HT-29 (cell line): ENCODE data around the gene CEP170. TPM values are rescaled to one million over a fixed set of nuclear protein-coding genes. Genes with fewer than 3 reads are reported as not detected.

Experiments
- DNase-seq: peaks from one replicate; pipeline ENCODE4 v3.0.0-alpha.2; 2015; ENCODE audit warnings: low spot score
- total RNA-seq: library from RNA; depleted of rRNA; stranded (reverse); fragments of >200 nt; shearing (Covaris generic); gene quantifications from 2 replicates; pipeline ENCODE4 v1.2.3, GENCODE V29; 2014; rRNA removed

The CEP170 gene
- total RNA-seq, result 21.8 and 22.2 TPM in 2 replicates

DNA sequence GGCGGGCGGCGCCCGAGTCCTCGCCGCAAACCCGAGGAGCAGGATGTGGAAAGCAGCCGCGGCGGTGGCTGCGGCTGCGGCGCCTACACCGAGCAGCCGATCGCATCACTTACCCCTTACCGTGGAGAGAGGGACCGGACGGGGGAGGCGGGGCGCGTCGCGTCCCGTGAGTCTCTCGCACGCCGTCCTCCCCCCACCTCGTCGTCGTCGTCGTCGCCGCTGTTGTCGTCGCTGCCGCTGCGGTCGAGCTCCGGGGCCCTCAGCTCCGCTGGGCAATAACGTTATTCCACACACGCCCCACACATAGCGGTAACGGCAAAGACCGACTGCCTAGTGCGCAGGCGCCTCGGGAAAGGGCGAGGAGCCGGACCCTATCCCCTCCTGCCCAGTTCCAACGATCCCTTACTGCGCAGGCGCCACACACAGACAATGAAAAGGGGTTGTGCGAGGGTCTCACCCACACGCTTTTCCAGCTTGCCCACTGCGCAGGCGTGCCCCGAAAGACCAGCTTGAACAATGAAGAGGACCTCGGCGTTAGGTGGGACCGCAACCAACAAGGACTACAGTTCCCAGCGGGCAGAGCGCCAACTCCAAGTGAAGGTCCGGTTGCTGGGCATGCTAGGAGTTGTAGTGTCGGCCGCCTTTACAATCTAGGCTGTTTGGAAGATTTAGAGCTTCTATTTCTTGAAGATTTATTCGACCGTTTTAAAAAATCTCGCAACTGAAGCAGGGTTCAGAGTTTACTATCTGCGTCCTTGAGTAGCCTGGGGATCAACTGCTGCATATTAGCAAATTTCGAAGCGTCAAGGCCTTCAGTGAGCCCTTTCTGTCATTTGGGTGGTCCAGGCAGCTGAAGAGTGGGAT, at the start of gene CEP170:
CEP170 (minus strand) TSS at position 355 of the 864 bp plus-strand sequence. CDS start 30,001 bp downstream, outside the sequence.
- peak; percentile 97 for DNase-seq

DNA sequence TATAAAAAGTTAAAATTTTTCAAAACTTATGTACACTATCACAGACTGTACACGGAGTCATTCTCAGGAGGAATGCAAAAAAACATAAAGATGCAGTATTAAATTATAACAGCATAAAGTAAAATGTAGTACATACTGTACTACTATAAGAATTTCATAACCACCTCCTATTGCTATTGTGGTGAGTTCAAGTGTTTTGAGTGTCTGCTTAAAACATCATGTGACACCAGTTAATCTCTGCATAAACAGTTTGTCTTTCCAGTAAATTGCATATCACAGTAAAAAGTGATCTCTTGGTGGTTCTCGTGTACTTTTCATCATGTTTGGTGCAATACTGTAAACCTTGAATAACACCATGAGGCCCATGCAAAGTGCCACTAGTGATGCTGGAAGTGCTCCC, 46.0 kb upstream of the CEP170 start:
- DNase-seq, result no peak

DNA sequence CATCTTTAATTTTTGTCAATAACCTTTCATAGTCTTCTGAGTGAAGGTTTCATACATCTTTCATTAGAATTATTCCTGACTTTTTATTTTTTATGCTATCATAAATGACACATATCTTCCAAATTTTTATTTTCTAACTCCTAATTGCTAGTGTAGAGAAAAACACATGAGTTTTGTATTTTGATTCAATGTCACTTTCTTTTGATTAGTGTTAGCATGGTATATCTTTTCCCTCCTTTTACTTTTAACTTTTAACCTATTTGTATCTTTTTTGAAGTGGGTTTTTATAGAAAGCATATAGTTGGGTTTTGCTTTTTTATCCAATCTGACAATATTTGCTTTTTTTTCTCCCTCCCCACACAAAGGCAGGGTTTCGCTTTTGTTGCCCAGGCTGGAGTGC, 44.0 kb upstream of the CEP170 start:
- DNase-seq, result no peak

DNA sequence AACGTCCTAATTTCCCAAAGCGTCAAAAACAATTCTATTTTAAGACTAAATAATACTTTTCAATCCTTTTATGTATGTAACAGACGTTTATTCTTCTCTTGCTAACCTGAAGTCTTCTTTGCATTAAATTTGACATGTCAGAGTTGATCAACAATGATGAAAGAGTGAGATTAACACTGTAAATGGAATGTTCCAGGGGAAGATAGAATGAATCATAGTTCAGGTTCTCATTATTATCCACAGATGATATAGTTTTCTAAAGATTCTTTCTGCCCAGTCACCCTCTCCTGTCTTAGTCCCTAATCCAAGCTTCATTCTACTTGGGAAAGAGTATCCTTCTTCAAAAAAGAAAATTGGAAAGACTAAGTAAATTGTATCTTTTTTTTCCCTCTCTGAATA, 39.6 kb upstream of the CEP170 start:
- DNase-seq, result no peak

DNA sequence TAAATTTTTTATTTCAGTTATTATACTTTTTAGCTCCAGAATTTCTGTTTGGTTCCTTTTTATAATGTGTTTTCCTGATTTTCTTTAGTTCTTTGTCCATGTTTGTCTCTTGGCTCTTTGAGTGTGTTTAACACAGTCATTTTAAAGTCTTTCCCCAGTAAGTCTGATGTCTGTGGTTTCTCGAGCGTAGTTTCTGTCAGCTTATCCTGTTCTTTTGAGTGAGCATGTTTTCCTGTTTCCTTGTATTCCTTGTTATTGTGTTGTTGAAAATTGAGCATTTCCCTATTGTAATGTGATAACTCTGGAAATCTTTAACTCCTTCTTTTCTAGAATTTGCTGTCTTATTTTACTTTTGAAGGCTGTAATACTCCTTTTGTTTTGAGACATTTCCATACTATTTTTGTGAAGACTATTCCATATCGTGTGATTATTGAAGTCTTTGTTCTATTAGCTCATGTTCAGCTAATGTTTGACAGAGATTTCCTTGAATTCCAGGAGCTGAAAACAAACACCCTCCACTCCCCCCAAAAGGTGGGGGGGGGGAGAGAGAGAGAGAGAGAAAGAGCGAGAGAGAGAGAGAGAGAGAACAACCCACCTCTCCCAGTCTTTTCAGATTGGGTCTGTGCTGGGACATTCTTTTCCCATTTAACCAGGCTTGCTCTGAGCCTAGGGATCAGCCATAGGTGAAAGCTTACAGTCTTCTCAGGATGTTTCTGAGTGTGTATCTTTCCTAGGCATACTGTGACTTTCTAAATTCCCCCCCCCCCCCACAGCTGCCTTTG, 39.1 kb upstream of the CEP170 start:
- DNase-seq, result no peak

DNA sequence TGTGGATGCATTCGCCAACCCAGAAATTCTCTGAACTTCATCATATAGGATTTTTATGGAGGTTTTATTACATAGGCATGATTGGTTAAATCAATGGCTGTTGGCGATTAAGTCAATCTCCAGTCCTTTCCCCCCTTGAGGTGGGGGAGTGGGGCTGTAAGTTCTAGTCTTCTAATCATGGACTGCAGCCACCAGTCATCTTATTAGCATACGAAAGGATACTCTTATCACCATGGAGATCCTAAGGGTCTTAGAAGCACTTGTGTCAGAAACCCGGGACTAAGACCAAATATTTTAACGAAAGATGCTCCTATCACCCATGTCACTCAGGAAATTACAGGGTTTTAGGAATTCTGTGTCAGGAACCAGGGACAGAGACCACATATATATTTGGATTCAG, 37.0 kb upstream of the CEP170 start:
- DNase-seq, result no peak

DNA sequence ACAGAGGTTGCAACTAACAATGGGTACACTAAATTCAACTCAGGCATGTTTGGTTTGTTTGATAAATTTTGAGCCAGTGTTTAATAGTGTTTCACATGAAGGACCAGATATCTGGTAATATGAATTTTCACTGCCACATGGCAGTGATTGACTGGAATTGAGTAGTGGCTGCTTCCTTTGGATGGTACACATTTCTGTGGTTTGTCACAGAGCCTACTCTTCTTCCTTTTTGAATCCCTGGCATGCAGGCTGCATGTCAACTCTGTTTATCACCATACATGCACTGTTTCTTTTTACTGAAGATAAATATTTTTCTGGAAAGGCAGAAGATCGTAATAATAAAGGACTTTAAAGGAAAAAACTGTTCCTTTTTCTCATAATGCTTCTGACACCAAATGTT, 36.2 kb upstream of the CEP170 start:
- no peak for DNase-seq

DNA sequence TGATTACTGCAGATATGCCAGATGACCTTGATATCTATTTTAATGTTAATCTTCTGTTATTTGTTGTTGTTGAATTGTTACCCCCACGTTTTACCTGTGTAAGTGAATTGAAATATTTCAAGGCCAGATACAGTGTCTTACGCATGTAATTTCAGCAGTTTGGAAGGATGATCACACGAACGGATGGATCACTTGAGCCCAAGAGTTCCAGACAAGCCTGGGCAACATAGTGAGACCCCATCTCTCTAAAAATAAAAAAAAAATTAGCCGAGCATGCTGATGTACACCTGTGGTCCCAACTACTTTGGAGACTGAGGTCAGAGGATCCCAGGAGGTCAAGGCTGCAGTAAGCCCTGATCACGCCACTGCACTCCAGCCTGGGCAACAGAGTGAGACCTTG, 33.0 kb upstream of the CEP170 start:
- DNase-seq, result no peak

DNA sequence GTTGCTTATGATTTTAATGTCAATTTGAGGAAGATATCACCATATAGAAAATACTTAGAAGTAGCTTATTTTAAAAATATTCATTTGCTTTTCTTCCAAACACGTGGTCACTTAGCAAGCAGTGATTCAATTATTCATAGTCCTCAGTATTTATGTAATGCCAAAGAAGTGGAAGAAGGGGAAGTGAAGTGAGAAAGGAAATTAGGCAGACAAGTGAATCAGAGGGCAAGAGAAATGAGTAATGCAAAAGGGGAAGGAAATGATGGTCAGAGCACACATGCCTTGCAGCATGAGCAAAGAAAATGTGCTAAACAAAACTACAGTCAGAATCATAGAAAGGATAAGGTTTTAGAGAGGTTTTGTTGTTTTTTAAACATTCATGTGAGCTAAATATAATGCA, 32.6 kb upstream of the CEP170 start:
- DNase-seq, result no peak

DNA sequence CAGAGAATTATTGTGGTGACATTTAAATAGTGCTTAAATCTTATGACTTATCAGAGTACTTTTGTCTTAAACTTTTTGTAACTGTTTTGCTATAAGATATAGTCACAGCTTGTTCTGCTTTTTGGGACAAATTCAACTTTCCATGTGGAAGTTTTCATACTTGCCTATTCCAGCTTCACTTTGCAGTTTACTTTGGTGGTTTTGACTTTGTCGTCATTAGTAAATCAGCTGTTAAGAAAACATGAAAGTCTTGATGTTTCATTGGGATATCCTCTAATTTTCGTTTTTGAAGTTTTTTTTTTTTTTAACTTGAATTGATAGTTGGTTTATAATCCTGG, 32.0 kb upstream of the CEP170 start:
- no peak for DNase-seq

DNA sequence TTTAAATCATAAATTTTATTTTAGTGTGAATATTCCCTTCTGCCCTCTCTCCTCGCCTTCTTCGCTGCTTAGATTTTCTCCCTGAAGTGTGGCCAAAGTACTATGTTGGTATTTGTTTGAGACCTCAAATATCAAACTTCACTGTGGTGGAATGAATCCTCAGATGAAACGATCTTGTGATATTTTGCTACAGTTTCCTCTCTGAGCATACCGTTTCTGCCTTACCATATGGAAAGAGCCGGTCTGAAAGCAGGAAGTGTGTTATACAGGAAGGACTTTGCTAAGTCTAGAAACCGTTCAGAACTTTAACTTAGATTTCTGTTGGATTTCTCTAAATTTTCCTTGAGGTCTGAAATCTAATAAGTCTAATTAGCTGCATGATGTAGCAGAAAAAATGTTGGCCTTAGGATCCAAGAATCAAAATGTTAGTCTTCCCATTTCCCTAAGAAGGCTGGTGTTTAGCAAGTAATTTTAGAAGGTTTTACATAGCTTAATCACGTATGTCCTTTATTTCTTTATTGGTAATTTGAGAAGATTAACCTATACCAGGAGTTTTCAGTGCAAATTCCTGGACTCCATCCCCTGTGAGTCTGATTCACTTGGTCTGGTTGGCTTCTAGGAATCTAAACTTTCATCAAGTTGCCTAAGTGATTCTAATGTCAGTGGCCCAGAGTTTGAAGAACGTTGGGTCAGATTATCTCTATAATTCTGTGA, 31.5 kb upstream of the CEP170 start:
- DNase-seq, result no peak

DNA sequence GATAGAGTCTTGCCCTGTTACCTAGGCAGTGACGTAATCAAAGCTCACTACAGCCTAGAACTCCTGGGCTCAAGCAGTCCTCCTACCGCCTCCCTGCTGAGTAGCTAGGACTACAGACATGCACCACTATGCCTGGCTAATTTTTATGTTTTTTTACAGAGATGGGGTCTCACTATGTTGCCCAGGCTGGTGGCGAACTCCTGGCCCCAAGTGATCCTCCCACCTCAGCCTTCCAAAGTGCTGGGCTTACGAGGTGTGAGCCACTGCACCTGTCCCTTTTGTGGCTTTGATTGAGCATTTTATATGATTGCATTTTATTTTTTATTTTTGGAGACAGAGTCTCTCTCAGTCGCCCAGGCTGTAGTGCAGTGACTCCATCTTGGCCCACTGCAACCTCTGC, 26.6 kb upstream of the CEP170 start:
- DNase-seq, result no peak

DNA sequence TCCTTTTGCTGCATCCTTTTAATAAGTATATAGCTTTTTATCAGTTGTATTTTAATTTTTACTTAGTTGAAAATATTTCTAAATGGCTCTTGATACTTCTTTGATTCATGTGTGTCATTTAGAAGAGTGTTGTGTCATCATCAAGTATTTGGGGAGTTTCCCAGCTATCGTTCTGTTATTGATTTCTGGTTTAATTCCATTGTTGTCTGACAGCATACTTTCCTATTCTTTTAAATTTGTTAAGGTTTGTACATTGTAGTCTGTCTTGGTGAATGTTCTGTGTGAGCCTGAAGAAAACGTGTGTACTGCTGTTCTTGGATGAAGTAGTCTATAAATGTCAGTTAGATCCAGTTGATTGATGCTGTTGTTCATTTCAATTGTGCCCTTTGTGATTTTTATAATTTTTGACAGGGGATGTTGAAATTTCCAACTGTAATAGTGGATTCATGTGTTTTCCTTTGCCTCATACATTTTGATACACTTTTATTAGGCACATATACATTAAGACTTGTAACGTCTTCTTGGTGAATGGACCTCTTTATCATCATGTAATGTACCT, 25.6 kb upstream of the CEP170 start:
- no peak for DNase-seq

DNA sequence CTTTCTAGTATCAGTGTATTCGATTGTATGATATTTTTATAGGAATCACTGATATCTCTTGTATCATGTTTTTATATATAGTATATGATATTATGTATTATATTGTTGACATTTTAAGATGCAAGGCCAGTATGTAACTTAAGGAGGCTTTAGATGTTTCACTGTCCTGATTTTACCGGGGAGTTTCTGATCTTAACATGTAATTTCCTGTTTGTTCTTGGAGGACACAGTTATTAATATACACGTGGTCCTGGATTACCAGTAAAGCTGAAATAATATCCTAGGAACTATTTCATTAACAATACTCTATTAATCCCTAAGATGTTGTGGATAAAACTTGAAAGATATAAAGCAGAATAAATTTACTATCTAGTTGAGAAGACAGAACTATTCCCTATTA, 20.2 kb upstream of the CEP170 start:
- DNase-seq, result no peak

DNA sequence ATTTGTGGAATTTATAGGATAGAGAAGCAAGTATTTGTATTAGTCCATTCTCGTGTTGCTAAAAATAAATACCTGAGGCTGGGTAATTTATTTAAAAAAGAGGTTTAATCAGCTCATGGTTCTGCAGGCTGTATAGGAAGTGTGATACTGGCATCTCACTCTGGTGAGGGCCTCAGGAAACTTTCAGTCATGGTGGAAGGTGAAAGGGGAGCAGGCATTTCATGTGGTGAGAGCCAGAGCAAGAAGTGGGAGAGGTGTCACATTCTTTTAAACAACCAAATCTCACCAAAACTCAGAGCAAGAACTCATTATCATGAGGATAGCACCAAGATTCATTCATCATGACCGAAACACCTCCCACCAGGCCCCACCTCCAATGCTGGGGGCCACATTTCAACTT, 18.9 kb upstream of the CEP170 start:
- no peak for DNase-seq

DNA sequence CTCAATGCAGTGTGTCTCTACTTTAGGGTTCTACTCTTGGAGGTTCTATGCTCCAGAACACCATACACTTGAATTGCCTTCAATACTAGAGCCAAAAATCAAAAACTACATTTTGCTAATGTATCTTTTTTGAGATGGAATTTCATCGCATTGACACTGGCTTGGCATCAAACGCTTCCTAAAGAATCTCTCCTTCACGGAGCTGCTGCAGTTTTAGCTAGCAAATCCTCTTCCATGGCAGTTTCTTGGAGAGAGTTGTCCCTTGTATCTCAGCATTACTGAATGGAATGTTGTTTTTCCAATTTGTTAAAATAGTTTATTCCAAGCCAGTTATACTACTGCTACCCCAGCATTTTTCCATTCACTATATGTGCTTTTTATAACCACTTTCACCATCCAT, 18.4 kb upstream of the CEP170 start:
- DNase-seq, result no peak

DNA sequence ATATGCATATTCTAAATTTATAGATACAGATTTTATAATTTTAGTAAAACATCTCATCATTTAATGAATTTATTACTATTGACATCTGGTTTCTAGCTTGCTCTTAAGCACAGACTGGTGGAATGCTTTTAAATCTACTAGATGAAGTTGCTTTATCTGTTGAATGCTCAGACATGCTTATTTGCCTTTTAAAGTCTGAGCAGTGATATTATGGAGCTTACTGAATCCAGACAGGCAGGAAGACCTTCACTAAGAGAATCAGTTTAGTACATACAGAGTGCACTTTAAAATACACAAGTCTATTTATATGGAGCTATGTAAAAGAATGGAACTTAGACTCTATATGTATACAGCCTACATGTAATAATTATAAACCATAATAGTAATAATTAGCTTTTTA, 17.3 kb upstream of the CEP170 start:
- DNase-seq, result no peak

DNA sequence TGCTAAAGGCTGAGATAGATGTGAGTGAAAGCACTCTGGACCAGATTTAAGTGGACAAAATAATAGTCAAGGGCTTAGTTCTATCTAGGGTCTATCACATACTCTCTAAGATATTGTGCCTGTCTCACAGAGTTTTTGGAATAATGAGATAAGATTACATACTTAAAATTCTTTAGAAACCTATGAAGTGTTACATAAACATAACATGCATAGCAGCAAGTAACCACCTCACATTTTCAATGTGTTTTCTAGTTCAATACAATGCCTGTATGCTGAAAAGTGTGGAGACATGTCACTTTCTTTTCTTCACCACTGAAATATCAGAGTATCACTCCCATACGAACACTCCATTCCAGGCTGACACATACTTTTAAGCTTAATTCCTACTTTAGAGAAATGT, 16.9 kb upstream of the CEP170 start:
- DNase-seq, result no peak

DNA sequence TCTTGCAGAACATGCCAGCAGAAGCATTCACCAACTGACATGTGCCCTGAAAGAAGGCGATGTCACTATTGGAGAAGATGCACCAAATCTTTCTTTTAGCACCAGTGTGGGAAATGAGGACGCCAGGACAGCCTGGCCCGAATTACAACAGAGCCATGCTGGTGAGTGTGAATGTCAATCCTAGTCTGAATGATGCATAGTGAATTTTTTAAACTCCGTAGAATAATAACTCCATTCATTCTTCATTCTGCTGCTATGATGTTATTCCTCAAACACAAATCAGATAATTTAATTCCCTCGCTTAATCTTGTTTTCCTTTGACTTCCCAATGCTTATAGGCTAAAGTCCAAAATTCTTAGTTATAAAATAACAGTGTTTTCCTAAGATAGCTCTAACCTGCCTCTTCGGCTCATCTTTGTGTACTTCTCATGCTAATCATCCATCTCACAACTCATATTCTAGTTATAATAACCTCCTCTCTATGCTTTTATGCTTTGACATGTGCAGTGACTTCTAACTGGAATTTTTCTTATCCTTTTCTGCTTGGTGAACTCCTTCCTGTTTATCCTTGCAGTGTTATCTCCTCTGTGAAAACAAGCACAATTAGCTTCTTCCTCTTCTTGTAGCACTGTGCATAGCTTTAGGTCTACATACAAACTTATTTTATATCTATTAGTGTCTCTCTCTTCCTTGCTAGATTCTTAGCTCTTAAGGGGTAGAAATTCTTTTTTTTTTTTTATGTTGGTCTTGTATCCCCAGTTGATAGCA, 15.2 kb upstream of the CEP170 start:
- DNase-seq, result no peak

DNA sequence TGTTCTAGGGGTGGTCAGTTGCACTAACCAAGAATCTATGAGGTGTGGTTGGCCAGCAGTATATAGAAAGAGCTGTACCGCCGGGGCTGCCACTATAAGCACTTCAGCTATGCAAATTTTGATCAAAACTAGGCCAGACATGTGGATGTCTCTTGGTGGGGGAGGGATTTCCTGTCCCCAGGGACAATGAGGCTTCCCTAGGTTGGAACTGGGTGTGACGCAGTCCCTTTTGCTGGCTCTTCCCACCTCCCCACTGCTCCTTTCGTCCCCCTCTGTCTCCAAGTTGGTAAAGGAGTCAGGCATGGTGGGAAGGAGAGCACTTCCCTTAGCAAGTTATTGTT, 14.3 kb upstream of the CEP170 start:
- DNase-seq, result no peak

DNA sequence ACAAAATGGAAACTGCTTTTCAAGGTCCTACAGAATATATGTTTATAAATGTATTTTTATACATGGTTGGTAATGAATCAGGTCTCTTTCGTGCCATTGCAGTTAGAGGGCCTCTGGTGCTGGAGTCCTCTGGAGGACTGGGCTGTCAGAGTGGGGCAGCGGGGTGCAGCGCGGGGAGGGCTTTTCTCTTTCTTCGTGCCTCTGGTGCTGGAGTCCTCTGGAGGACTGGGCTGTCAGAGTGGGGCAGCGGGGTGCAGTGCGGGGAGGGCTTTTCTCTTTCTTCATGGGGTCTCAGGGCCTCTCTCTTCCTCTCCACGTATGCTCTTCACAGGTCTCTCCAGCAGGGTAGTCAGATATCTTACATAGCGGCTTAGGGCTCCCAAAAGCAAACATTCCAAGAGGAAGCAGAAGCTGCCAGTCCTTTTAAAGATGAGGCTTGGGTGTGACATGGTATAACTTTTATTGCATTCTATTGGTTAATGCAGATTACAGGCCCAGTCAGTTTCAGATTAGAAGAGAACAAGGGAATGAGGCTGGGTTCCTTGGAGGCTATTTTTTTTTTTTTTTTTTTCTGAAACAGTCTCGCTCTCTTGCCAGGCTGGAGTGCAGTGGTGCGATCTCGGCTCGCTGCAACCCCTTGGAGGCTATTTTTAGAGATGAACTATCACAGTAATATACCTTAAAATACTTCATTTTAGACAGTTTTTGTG, 13.8 kb upstream of the CEP170 start:
- DNase-seq, result peak; percentile 9
